T-helper 2 cell treated with Interferon-gamma antibody and Interleukin-4, amounts not matched to agents 100 ng/mL and 5 ng/mL, for 36 hours (primary cell): Measurements from ENCODE around the gene KCNA2. TPM values are rescaled to one million over a fixed set of nuclear protein-coding genes. Genes with fewer than 3 reads are reported as not detected.

ENCODE experiments used
- total RNA-seq: library from RNA; stranded (reverse); gene quantifications from 2 replicates; pipeline ENCODE4 v1.2.3, GENCODE V29; 2022

Gene KCNA2
- total RNA-seq, 1 donor from 2014 or later, result 1.8 TPM

Other genes starting within 250 kb of the KCNA2 start
- gene SLC16A4, start 215.3 kb downstream of the KCNA2 start, total RNA-seq, result 0.09 and 0.23 TPM in 2 replicates
- 120 and 127 TPM in 2 replicates for gene LAMTOR5, start 198.7 kb downstream of the KCNA2 start, total RNA-seq
- gene PROK1, start 155.2 kb downstream of the KCNA2 start, total RNA-seq, result not detected in 2 replicates
- not detected in 2 replicates for gene KCNA10, start 87.2 kb downstream of the KCNA2 start, total RNA-seq
- 56.0 and 57.4 TPM in 2 replicates for gene KCNA3, start 68.6 kb upstream of the KCNA2 start, total RNA-seq